ENCODE measurements around the gene CACNA2D4.

CACNA2D4 gene

GRCh38 chr12:1806301-1807086 lies 112.0 kb downstream of the CACNA2D4 start:
- CTCF ChIA-PET: interaction anchor here (1.0 to 1.9 kb wide), 5 partner anchors 11 to 134 kb away, joined by 3 to 6 read pairs (median 3); no protein-coding TSS in a partner anchor
- no peak for TF ChIP-seq CTCF (IDR thresholded peaks at IDR 0.05; ENCODE audit: control extremely low read depth, extremely low read depth, low read depth, missing control alignments)
- no peak for DNase-seq (ENCODE audit: extremely low spot score)
- POLR2A ChIA-PET: no interaction called here

- no peak for DNase-seq (ENCODE audit: extremely low spot score)
- ChIA-PET POLR2A (no interaction called here), CTCF (interaction anchor here (1.0 to 1.9 kb wide), 3 partner anchors 10 to 135 kb away, joined by 3 to 6 read pairs (median 3); no protein-coding TSS in a partner anchor)
- no peak for TF ChIP-seq CTCF (IDR thresholded peaks at IDR 0.05; ENCODE audit: control extremely low read depth, extremely low read depth, low read depth, missing control alignments)
These were observed 112.9 kb downstream of the CACNA2D4 start for GRCh38 chr12:1805441-1806081.

- ChIA-PET CTCF (interaction anchor here (1.4 kb wide), 1 partner anchor 135 kb away, joined by 7 read pairs; no protein-coding TSS in a partner anchor), POLR2A (no interaction called here)
- TF ChIP-seq CTCF (IDR thresholded peaks at IDR 0.05; ENCODE audit: control extremely low read depth, extremely low read depth, low read depth, missing control alignments): no peak
- peak; percentile 92 for DNase-seq (ENCODE audit: extremely low spot score)
These were observed 113.7 kb downstream of the CACNA2D4 start for GRCh38 chr12:1804545-1805332.

- no peak for DNase-seq (ENCODE audit: extremely low spot score)
- TF ChIP-seq CTCF (IDR thresholded peaks at IDR 0.05; ENCODE audit: control extremely low read depth, extremely low read depth, low read depth, missing control alignments): no peak
- POLR2A ChIA-PET: no interaction called here
- CTCF ChIA-PET: interaction anchor here (1.1 to 1.4 kb wide), 2 partner anchors 12 to 136 kb away, joined by 3 to 7 read pairs; no protein-coding TSS in a partner anchor
These were observed 114.7 kb downstream of the CACNA2D4 start for GRCh38 chr12:1803736-1804135.

- DNase-seq (ENCODE audit: extremely low spot score): no peak
- ChIA-PET CTCF (interaction anchor here (1.2 to 4.6 kb wide), 3 partner anchors 10 to 235 kb away, joined by 3 to 45 read pairs (median 12); no protein-coding TSS in a partner anchor), POLR2A (no interaction called here)
- TF ChIP-seq CTCF (IDR thresholded peaks at IDR 0.05; ENCODE audit: control extremely low read depth, extremely low read depth, low read depth, missing control alignments): no peak
These were observed 117.0 kb downstream of the CACNA2D4 start for GRCh38 chr12:1801303-1801975.
